Spleen (tissue), 7 donors: ENCODE data around the gene UACA.

ENCODE experiments used
- POLR2A ChIP-seq, 3 donors: fragments of 450-650 bp; IDR thresholded peaks; one replicate each; pipeline ENCODE4 v1.5.1; 2017; ENCODE audit warnings: antibody characterized with exemption in 3 of 3, mild to moderate bottlenecking in 1 of 3
- POLR2AphosphoS5 ChIP-seq, 3 donors: sonication (generic); formaldehyde crosslinking; IDR thresholded peaks; one replicate each; pipeline ENCODE4 v1.5.1; 2017; ENCODE audit warnings: antibody characterized with exemption in 3 of 3
- TF ChIP-seq, protein P1 (sequence below), 11 experiments: fragments of 200-600 bp in 7 of 11; fragments of 450-650 bp in 4 of 11; sonication (generic) in 4 of 11; IDR thresholded peaks in 8 of 11; conservative IDR thresholded peaks in 3 of 11; 1 replicate in 7 of 11; 2 replicates in 4 of 11; pipeline versions ENCODE4 v1.4.0 to v1.8.0; 2016 to 2021; ENCODE audit warnings: antibody characterized with exemption in 11 of 11, inconsistent platforms in 4 of 11, mild to moderate bottlenecking in 1 of 11
- donor health status: DM: no; HTN: no; CAD: no; lungs with moderate emphysema.
- donor health status: DM: no; HTN: no; CAD: no.
- donor health status: DM: no; HTN: no; CAD: no.

DNA sequence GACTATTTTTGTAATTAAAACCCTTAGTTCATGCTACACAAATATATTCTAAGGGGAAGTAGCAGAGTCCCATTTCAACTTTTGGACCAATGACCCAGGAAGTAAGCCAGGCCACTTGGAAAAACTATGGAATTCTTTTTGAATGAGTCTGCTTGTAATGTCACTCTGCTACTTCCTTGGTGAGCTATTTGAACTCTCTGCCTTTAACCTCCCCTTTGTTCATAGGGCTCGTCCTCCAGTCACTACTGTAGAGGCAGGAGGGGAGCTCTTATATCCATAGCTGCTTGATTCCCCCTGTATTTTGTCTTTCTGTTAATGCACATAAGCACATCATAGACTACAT, 119.6 kb downstream of the UACA start:
- no peak for TF ChIP-seq POLR2A (IDR thresholded peaks at IDR 0.05)
- TF ChIP-seq, protein P1, sequence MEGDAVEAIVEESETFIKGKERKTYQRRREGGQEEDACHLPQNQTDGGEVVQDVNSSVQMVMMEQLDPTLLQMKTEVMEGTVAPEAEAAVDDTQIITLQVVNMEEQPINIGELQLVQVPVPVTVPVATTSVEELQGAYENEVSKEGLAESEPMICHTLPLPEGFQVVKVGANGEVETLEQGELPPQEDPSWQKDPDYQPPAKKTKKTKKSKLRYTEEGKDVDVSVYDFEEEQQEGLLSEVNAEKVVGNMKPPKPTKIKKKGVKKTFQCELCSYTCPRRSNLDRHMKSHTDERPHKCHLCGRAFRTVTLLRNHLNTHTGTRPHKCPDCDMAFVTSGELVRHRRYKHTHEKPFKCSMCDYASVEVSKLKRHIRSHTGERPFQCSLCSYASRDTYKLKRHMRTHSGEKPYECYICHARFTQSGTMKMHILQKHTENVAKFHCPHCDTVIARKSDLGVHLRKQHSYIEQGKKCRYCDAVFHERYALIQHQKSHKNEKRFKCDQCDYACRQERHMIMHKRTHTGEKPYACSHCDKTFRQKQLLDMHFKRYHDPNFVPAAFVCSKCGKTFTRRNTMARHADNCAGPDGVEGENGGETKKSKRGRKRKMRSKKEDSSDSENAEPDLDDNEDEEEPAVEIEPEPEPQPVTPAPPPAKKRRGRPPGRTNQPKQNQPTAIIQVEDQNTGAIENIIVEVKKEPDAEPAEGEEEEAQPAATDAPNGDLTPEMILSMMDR (IDR thresholded peaks at IDR 0.05 in 8 of 11, conservative IDR thresholded peaks at IDR 0.05 in 3 of 11), result no peak
- no peak for TF ChIP-seq POLR2AphosphoS5 (IDR thresholded peaks at IDR 0.05)
